Left renal cortex interstitium (tissue), 4 donors: ENCODE measurements around the gene KIF4A. TPM values are rescaled to one million over a fixed set of nuclear protein-coding genes. Genes with fewer than 3 reads are reported as not detected.

Source experiments
- DNase-seq, 4 donors: peaks; one replicate each; pipeline ENCODE4 v3.0.0-alpha.2; 2013; ENCODE audit warnings: low read depth in 4 of 4, low spot score in 2 of 4, missing footprints in 1 of 4
- polyA plus RNA-seq, 4 donors: library from polyadenylated mRNA; unstranded; fragments of 120-200 nt; gene quantifications; one replicate each; pipeline ENCODE4 v1.2.1, GENCODE V29; 2013; ENCODE audit not compliant: insufficient read length in 4 of 4

Gene KIF4A
- polyA plus RNA-seq, 4 donors, result 16.1 to 17.9 (median 16.7) TPM

DNA sequence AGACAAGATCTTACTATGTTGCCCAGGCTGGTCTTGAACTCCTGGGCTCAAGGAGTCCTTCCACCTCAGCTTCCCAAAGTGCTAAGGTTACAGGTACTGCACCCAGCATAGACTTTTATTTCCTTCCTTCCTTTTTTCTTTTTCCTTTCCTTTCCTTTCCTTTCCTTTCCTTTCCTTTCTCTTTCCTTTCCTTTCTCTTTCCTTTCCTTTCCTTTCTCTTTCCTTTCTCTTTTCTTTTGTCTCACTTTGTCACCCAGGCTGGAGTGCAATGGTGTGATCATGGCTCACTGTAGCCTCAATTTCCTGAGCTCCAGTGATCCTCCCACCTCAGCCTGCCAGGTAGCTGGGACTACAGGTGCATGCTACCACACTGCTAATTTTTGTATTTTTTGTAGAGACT is 174.1 kb downstream of the KIF4A start:
- no peak for DNase-seq

DNA sequence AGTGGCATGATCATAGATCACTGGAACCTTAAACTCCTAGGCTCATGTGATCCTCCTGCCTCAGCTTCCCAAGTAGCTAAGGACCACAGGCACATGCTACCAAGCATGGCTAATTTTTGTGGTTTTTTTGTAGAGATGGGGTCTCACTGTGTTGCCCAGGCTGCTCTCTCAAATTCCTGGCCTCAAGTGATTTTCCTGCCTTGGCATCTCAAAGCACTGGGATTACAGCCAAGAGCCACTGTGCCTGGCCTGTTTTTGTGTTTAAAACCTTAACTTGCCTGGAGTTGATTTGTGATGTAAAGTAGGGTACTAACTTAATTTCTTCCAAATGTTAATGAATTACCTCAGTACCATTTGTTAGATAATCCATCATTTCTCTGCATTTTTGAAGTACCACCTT is 177.1 kb downstream of the KIF4A start:
- DNase-seq, result no peak

DNA sequence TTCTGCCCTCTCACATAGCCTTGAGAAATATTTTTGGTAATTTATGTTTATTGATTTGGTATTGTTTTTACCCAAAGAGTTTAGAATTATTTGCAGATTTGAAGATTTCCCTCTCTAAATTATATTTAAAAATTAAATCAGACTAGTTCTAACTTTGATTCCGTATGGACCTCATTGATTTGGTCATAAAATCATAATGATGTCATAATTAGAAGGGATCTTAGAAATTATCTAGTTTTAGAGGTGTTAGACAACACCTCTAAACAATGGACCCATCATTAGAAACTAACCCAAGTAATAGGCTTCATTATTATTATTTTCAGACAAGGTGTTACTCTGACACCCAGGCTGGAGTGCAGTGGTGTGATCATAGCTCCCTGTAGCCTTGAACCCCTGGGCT is 178.8 kb downstream of the KIF4A start:
- DNase-seq, result no peak

Other genes starting within 250 kb of the KIF4A start
- gene AWAT2, start 240.2 kb upstream of the KIF4A start, polyA plus RNA-seq, result not detected
- gene OTUD6A, start 227.6 kb upstream of the KIF4A start, polyA plus RNA-seq, result under 1 TPM in 2 of 4 donors, not detected in 2; 0.09 TPM
- 100 to 1,000 TPM in 2 of 4 donors, 10 to 100 TPM in 2; 88.1 to 118 (median 98.3) TPM for gene IGBP1, start 156.7 kb upstream of the KIF4A start, polyA plus RNA-seq
- under 1 TPM in 2 of 4 donors, not detected in 2; 0.09 to 0.19 TPM for gene DGAT2L6, start 112.6 kb upstream of the KIF4A start, polyA plus RNA-seq
- under 1 TPM in 2 of 4 donors, not detected in 2; 0.30 to 0.43 TPM for gene AWAT1, start 55.4 kb upstream of the KIF4A start, polyA plus RNA-seq
- gene P2RY4, start 29.9 kb upstream of the KIF4A start, polyA plus RNA-seq, result under 1 TPM; 0.14 to 0.77 (median 0.34) TPM
- 1 to 10 TPM in 2 of 4 donors, under 1 TPM in 2; 0.27 to 2.3 (median 0.90) TPM for gene ARR3, start 21.8 kb upstream of the KIF4A start, polyA plus RNA-seq
- gene RAB41, start 7.9 kb upstream of the KIF4A start, polyA plus RNA-seq, result 1 to 10 TPM in 3 of 4 donors, under 1 TPM in 1; 0.72 to 1.2 (median 1.0) TPM
- gene PDZD11, start 177 bp upstream of the KIF4A start, polyA plus RNA-seq, result 10 to 100 TPM; 48.4 to 62.2 (median 52.6) TPM
- 1 to 10 TPM in 3 of 4 donors, under 1 TPM in 1; 0.95 to 1.7 (median 1.6) TPM for gene GDPD2, start 133.2 kb downstream of the KIF4A start, polyA plus RNA-seq
- 10 to 100 TPM; 38.5 to 42.8 (median 40.0) TPM for gene DLG3, start 154.7 kb downstream of the KIF4A start, polyA plus RNA-seq